HG03575 (cell line): Measurements from ENCODE around the gene GPRC5A.
"Not testable (repeated sequence)": the region's sequence is repeated elsewhere in the genome, so short reads cannot be mapped to it uniquely, and the experiment has no call there.

Source experiments
- ATAC-seq: cut with Tn5 transposase; IDR thresholded peaks from one replicate; pipeline ENCODE4 v1.9.1; 2021; ENCODE audit not compliant: unreplicated experiment, insufficient number of reproducible peaks, low FRiP score; ENCODE audit errors: extremely low read depth

Gene GPRC5A, protein sequence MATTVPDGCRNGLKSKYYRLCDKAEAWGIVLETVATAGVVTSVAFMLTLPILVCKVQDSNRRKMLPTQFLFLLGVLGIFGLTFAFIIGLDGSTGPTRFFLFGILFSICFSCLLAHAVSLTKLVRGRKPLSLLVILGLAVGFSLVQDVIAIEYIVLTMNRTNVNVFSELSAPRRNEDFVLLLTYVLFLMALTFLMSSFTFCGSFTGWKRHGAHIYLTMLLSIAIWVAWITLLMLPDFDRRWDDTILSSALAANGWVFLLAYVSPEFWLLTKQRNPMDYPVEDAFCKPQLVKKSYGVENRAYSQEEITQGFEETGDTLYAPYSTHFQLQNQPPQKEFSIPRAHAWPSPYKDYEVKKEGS

DNA sequence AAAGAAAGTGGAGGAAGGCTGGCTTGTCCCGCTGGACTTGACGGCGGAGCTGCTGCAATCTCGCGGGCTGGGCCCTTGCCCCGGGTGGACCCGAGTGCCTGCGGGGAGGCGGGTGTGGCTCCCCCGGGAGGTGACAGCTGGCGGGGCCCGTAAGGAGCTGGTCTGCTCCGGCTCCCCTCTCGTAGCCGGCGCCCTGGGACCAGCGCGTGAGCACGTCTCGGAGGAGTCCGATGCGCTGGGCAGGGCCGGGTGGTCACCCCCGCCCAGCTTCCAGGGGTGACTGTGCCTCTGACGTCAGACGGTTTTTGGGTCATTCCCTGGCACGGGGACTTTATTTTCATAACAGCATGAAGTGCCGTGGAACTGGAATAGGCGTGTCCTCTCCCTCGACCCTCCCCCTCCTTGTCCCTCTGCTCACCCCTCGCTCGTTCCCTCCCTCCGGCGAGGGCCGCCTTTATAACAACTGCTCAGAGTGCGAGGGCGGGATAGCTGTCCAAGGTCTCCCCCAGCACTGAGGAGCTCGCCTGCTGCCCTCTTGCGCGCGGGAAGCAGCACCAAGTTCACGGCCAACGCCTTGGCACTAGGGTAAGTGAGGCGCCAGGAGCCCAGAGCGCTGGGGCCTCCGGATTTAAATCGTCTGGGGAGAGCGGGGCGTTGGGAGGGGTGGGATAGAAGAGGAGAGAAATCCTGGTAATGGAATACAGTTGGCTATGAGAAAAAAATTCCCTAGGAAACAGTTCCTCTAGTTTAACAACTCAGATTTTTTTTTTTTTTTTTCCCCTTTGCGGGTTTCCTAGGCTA lies at the start of gene GPRC5A:
TSS of gene GPRC5A (plus strand) at position 483 of the 801 bp plus-strand sequence. CDS start 16,688 bp downstream, outside the sequence.
- no peak for ATAC-seq

DNA sequence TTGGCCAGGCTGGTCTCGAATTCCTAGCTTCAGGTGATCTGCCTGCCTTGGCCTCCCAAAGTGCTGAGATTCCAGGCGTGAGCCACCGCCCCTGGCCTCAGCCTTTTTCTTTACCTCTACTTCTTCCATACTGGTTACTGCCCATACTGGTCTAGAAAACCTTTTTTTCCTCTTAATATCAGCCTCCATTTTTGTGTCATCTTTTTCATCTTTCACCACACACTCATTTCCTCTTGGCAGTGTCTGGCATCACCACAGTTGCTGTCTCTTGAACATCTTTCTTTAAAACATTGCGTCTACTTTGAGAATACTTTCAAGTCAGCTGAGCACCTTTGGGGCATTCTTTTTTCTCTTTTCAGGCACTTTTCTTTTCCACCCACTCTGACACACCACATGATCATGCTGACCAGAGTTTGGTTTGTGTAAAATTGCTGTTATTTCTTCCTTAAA lies 45.5 kb upstream of the GPRC5A start:
- ATAC-seq, result no peak

DNA sequence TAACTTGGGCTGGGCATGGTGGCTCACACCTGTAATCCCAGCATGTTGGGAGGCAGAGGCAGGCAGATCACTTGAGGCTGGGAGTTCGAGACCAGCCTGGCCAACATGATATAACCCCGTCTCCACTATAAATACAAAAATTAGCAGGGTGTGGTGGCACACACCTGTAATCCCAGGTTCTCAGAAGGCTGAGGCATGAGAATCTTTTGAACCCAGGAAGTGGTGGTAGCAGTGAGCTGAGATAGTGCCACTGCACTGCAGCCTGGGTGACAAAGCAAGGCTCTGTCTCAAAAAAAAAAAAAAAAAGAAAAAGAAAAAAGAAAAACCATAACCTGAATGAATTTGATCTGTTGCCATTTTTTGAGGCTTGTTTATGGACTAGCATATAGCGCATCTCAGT lies 44.6 kb upstream of the GPRC5A start:
- ATAC-seq, result not testable (repeated sequence)

DNA sequence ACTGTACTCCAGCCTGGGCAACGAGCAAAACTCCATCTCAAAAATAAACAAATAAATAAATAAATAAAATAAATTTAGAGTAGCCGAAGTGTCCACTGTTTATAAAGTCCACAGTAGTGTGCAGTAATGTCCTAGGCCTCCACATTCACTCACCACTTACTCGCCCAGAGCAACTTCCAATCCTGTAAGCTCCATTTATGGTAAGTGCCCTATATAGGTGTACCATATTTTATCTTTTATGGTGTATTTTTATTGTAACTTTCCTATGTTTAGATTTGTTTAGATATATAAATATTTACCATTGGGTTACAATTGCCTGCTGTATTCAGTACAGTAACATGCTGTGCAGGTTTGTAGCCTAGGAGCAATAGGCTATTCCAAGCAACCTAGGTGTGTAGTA lies 37.9 kb upstream of the GPRC5A start:
- ATAC-seq, result no peak

DNA sequence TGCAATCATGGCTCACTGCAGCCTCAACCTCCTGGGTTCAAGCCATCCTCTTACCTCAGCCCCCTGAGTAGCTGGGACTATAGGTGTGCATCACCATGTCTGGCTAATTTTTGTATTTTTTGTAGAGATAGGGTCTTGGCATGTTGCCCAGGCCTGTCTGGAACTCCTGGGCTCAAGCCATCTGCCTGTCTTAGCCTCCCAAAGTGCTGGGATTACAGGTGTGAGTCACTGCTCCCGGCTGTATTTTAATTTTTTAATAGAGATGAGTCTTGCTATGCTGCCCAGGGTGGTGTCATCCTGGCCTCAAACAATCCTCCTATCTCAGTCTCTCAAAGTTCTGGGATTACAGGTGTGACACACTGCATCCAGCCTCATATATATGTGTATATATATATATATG lies 31.7 kb upstream of the GPRC5A start:
- ATAC-seq, result no peak

DNA sequence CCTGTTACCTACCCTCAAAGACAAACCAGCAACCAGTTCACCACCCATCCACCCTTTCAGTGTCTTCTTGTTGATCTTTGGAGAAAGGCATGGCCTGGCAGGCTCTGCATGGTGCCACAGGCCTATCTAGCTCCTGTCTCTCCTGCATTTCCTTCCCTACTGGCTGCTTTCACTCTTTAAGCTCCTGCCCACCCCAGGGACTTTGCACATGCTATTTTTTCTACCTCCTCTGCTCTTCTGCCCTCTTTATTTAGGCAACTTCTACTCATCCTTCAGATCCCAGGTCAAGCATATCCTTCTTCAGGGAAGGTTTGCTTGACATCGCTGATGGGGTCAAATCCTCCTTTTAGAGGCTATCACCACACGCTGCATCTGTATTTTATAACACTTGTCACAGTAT lies 27.1 kb upstream of the GPRC5A start:
- ATAC-seq, result no peak

DNA sequence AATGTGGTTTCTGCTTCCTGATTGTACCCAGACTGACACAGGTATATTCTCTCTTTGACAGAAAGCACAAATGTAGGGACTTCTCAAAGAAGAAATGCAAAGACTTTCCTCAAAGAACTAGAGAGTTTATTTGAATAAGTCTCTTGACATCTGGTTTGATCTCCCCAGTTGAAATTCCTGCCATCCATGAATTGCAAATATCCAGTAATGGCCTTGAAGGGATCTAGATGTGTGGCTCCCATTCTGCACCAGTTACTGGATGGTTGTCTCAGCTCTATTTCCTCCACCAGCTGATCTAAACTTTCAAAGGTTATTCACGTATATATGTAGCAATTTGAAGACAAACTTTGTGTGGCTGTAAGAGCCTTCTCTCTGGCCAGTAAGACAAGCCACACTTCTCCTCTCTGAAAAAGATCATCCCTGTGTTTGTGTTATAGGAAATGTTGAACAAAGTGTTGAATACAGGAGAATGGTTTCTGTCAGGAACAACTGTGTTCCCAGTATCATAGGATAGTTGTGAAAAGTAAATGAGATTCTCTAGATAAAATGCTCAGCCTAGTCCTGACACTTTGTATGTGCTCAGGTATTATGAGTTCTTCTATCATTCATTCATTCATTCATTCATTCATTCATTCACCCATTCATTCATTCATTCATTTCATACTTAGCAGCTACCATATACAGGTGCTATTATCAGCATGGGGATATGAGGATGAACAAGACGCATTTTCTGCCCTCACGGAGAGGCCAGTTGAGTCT lies 22.7 kb upstream of the GPRC5A start:
- ATAC-seq, result no peak

DNA sequence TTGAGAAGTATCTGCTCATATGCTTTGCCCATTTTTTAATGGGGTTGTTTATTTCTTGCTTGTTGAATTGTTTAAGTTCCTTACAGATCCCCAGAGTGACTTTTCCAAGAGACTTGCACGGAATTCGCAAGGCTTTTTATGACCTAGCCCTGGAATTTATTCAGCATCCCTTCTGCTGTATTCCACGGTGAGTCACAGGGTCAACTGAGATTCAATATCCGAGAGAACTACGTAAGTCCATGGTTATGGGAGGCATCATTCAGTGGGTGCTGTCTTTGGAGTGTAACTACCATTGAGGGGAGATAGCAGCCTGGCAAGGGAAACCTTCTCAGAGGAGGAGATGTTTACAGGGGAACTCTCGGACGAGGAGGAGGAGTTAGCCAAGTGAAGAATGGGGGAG lies 20.9 kb upstream of the GPRC5A start:
- no peak for ATAC-seq

DNA sequence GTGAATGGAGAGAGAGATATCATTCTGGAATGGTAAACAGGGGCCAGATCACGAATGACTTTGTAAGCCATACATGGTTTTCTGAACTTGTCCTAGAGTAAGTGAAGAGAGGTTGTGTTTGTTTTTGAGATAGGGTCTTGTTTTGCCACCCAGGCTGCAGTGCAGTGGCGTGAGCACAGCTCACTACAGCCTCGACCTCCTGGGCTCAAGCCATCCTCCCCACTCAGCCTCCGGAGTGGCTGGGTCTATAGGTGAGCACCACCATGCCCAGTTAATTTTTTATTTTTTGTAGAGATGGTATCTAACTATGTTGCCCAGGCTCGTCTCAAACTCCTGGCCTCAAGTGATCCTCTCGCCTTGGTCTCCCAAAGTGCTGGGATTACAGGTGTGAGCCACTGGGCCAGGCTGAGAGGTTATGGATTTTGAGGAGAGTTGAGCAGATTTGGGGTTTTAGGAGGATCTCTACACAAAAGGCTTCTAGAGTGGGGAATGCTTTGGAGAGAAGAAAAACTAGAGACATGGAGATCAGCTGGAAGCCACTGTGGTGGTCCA lies 19.7 kb upstream of the GPRC5A start:
- ATAC-seq, result no peak

DNA sequence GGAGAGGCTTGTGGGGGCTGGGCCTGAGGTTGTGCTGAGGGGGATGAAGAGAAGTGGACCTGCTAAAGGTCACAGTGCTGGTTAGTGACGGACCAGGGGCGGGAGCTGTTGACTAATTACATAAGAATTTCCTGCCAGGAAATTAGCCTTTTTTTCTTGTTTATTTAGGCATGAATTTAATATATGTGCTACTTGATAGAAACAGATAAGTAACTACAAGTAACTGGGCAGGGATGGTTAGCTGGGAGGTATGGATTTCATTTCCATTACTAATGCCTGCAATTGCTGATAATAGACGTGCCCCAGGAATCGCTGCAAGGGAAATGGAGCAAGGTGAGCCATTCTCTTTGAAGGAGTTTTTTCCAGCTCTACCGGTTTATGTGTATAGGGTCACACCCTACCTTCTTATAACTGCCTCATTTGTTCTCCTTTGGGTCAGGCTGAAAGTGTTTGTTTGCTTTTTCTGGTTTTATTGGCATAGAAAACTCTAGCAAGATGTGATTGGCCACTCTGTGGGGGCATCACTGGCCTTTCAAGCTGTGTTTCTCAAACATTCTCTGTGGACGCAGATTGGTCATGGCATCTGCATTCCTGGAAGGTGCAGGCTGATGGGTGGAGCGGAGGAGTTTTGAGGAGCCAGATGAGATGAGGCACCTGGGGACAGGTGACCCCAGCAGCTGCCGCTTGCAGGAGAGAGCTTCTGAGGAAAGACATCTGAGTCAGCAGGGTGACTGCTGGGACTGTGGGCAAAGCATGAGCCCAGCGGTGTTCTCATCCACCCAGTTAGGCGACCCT lies 19.0 kb upstream of the GPRC5A start:
- no peak for ATAC-seq

DNA sequence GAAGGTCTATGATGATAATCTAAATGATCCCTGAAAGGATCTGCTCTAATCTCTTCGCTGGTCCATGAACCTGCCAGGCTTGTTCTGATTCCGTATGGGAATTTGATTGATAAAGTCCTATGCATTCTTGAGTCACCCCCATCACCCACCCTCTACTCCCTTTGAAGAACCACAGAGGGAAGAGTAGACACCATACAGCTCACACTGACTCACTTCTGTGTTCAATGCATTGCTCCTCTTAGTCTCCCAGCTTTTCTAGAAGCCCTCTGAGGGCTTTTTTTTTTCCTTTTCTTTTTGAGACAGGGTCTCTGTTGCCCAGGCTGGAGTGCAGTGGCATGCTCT lies 18.5 kb upstream of the GPRC5A start:
- ATAC-seq, result no peak

DNA sequence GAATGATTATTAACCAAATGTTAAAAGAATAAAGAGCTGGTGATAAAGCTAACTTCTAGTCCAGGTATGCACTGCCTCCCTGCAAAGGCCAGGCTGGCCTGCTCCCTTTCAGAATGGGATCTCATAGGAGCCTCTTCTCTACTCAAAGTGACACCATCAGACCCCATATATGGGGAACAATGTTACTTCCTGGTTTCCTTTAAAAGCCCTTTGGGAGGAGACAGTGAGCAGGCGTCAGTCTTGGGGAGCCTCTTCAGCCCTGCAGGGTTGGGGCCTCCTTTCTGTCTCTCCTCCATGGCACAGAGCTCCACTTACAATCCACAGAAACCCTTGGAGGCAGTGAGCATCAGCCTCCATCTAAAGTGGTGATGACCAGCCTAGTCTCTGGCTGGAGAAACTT lies 17.3 kb upstream of the GPRC5A start:
- ATAC-seq, result no peak

DNA sequence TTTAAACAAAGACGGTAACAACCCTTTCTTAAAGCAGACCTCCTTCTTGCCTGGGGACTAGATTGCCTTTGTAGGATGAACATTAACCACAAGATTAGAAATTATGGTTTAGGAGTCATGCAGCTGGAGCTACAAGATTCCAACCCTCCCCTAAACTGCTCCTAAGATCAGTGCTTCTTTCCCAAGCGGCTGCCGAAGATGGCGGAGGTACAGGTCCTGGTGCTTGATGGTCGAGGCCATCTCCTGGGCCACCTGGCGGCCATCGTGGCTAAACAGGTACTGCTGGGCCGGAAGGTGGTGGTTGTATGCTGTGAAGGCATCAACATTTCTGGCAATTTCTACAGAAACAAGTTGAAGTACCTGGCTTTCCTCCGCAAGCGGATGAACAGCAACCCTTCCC lies 16.1 kb upstream of the GPRC5A start:
- not testable (repeated sequence) for ATAC-seq

DNA sequence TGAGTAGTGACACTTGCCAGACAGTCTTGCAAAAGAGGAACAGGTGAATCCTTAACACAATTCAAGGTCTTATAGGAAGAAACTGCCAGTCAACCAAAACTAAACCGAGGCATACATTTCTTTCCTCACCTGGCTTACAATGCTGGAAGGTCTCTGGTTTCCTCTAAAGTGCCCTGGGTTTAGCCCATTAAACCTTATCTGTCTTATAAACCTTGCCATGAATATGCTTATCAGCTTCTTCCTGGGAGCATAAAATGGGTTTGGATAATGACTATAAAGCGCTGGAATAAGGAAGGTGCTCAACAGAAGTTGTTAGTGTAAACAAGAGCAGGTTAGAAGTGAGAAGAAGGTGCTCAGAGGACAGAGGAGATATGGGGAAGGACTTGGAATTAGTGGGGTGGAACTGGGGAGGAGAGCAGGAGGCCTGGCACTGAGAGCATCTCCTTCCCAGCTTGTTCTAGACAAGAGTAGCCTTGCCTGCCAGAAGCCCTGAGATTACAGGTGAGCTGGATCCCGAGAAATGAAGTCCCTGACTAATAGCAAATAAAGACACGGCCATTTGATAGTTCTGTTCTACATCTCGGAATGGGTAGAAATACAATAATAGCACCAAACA lies 14.1 kb upstream of the GPRC5A start:
- no peak for ATAC-seq

DNA sequence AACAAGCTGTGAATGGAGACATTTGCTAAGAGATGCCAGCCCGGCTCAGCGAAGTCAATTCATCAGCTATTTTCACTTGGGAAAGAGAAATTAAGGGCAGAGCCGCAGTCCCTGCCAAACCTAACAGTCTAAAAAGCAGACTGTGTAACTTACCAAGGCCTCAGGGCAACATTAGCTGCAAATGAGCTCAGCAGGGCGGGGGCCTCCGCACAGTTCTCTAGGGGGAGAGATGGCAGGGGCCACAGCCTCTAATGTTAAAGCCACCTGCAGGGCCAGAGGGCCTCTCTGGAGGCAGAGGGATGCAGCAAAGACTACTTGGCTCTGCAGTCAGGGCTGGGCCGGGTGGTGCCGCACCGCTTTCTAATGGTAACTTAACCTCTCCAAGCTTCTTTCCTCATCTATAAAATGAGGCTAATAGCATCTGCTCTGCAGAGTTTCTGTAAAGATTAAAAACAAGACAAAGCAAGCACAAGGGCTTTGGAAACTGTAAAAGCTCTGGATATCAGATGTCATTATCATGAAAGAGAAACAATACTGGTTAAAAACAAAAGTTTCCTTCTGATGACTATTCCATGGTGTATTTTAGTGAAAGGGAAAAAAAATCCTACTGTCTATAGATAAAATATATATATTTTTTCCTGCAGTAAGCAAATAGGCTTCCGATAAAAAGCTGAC lies 13.4 kb upstream of the GPRC5A start:
- no peak for ATAC-seq

DNA sequence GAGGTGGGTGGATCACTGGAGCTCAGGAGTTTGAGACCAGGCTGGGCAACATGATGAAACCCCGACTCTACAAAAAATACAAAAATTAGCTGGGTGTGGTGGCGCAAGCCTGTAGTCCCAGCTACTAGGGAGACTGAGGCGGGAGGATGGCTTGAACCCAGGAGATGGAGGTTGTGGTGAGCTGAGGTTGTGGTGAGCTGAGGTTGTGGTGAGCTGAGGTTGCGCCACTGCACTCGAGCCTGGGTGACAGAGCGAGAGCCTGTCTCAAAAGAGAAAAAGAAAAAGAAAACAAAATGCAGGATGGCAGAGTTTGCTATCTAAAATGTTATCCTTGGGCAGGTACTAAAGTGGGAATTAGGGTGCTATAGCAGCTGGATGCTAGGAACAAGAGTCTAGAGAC lies 10.8 kb upstream of the GPRC5A start:
- no peak for ATAC-seq

DNA sequence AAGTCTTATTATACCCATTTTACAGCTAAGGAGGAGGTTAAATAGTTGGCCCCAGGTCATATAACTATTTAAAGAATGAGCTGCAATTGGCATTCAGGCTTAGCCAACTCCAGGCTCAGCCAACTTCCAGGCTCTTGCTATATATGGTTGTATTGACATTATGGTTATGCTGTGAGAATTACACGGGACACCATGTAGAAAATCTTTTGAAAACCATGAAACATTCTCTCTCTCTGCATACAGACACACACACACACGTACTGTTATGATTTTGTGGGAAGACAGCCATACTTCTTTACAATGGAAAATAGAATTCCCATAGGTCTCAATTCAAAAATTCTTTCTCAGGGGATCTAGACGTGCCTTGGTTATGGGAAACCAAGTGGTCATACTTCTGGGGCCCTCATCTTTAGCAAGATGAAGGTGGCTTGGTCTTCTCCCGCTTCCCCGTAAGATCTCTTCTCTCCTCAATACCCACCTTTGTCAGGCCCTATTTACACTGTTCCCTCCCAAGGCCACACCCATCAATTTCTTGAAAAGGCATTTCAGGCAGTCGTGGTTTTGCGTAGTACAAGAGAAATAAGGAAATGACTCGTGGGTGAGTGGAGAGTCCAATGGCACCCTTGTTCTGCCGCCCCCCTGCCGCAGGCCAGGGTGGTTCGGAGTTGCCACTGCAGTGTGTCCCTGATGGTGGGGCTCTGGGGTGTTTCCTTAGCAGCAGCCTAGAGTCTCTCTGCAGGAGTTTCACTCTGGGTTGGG lies 10.0 kb upstream of the GPRC5A start:
- no peak for ATAC-seq
